Measurements from ENCODE around the gene ELMOD1.
"Not testable (repeated sequence)": the region's sequence is repeated elsewhere in the genome, so short reads cannot be mapped to it uniquely, and the experiment has no call there.

ELMOD1 gene

DNA sequence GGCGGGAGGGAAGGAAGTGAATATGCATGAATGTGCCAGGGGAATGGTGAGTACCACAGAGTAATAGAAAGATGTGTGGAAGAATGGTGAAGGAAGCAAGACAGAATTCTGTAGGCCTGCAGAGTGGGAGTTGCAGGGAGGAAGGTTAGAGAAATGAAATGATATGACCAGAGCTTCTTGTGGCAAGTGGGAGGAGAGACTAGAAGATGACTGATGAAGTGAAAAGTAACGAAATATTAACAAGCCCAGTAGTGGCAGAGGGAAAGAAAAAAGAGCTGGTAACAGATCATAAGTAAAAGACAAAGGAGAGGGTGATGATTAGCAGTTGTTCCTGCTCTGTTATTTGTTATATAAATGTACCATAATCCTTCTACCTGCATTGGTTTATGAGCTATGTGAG is 24.4 kb upstream of the ELMOD1 start:
- no peak for DNase-seq (ENCODE audit: low read depth, low spot score)
- H3K4me3 ChIP-seq (ENCODE audit: low read depth, low read length): no peak overlapping the region
- TF ChIP-seq, protein P1, sequence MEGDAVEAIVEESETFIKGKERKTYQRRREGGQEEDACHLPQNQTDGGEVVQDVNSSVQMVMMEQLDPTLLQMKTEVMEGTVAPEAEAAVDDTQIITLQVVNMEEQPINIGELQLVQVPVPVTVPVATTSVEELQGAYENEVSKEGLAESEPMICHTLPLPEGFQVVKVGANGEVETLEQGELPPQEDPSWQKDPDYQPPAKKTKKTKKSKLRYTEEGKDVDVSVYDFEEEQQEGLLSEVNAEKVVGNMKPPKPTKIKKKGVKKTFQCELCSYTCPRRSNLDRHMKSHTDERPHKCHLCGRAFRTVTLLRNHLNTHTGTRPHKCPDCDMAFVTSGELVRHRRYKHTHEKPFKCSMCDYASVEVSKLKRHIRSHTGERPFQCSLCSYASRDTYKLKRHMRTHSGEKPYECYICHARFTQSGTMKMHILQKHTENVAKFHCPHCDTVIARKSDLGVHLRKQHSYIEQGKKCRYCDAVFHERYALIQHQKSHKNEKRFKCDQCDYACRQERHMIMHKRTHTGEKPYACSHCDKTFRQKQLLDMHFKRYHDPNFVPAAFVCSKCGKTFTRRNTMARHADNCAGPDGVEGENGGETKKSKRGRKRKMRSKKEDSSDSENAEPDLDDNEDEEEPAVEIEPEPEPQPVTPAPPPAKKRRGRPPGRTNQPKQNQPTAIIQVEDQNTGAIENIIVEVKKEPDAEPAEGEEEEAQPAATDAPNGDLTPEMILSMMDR (IDR thresholded peaks at IDR 0.05; ENCODE audit: insufficient read depth, low read length, missing control alignments): no peak
- ChIA-PET CTCF (interaction anchor here (1.5 to 25.5 kb wide), 7 partner anchors 8 to 332 kb away, joined by 6 to 485 read pairs (median 11); no protein-coding TSS in a partner anchor), POLR2A (no interaction called here)

DNA sequence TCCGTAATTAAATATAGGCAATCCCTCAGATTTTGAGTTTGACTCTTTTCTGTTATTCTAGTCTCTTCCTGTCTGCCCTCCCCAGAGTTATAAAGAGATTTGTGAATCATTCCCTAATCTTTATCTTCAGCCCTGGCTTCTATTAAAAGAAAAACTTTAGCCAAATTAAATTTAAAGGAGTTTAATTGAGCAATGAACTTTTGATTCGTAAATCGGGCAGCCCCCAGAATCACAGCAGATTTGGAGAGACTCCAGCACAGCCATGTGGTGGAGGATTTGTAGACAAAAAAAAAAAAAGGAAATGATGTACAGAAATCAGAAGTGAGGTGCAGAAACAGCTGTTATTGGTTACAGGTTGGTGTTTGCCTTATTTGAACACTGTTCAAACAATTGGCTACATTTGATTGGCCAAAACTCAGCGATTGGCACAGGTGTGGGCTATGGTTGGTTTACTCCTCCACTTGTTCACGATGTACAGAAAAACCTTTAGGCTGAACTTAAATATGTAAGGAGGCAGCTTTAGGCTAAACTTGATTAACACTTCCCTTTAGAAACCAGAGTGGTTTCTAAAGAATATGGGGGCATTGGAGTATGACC is 23.1 kb upstream of the ELMOD1 start:
- TF ChIP-seq, protein P1 (IDR thresholded peaks at IDR 0.05; ENCODE audit: insufficient read depth, low read length, missing control alignments): no peak
- H3K4me3 ChIP-seq (ENCODE audit: low read depth, low read length): no peak overlapping the region
- CTCF ChIA-PET: interaction anchor here (1.5 to 25.5 kb wide), 6 partner anchors 6 to 330 kb away, joined by 6 to 485 read pairs (median 44); no protein-coding TSS in a partner anchor
- POLR2A ChIA-PET: no interaction called here
- DNase-seq (ENCODE audit: low read depth, low spot score): no peak

DNA sequence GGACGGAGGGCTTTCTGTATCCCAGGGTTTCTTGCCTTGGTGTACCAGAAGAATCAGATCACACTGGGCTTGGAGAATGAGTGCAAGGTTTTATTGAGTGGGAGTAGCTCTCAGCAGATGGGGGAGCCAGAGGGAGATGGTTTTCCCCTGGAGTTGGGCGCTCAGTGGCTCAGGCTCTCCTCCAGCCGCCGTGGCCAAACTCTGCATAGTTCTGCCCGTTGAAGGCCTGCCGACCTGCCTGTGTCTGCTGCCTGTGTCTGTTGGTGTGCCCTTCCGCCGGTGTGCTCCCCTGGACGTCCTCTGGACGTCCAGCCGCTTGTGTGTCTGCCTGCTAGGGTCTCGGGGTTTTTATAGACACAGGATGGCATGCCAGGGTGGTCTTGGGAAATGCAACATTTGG is 20.9 kb upstream of the ELMOD1 start:
- no peak overlapping the region for H3K4me3 ChIP-seq (ENCODE audit: low read depth, low read length)
- ChIA-PET POLR2A (no interaction called here), CTCF (interaction anchor here (25.5 kb wide), 1 partner anchor 116 kb away, joined by 485 read pairs; no protein-coding TSS in a partner anchor)
- no peak for DNase-seq (ENCODE audit: low read depth, low spot score)
- TF ChIP-seq, protein P1 (IDR thresholded peaks at IDR 0.05; ENCODE audit: insufficient read depth, low read length, missing control alignments): no peak

DNA sequence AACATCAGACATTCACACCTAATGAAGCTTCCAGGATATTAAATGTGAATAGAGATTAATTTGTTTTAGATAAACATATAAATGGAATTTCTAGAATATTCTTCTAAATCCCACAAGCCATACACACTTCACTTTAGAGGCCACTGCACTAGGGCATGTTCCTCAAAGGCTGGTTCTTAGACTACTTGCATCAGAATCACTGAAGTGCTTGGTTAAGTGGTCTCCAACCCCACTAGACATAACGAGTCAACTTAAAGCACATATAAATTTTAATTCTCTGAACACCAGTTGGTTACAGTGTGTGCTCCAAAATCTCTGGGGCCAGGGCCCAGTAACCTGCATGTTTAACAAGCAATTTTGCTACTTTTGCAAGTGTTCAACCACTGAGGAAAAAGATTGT is 17.5 kb upstream of the ELMOD1 start:
- no peak overlapping the region for H3K4me3 ChIP-seq (ENCODE audit: low read depth, low read length)
- ChIA-PET POLR2A (no interaction called here), CTCF (interaction anchor here (1.0 to 25.5 kb wide), 5 partner anchors 8 to 197 kb away, joined by 3 to 485 read pairs (median 70); partner anchors contain the start of gene ALKBH8)
- TF ChIP-seq, protein P1 (IDR thresholded peaks at IDR 0.05; ENCODE audit: insufficient read depth, low read length, missing control alignments): no peak
- DNase-seq (ENCODE audit: low read depth, low spot score): no peak

DNA sequence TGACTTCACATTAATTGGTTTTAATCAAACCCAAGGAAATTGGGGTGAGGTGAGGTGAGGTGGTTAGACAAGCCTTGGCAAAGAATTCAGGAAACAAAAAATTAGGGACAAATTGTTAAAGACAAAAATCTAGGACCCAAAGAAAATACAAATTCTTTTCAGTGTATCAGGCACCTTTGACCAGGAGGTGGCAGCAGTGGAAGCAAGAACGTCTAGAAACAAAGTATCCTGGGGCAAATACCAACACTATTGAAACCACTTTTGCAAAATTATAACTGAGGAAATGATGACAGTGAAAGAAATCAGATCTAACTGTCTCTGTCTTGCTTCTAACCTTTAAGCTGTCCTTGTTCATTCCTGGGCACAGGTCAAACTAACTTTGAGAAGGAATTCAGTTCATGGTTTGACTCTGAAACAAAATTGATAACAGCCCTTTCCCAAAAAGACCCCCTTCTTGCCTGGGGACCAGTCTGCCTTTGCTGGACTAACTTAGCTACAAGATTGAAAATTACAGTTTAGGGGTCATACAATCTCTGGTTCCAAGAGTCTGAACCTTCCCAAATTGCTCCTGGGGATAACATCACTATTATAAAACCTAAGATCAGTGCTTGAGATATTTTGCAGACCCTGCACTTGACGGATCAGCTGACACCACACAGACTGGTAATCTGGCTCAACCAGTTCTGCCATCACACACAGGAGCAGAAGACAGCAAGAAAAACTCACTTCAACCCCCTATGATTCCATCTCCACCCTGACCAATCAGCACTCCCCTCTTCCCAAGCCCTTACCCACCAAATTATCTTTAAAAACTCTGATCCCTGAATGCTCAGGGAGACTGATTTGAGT is 14.2 kb upstream of the ELMOD1 start:
- POLR2A ChIA-PET; DNase-seq (ENCODE audit: low read depth, low spot score); H3K4me3 ChIP-seq (ENCODE audit: low read depth, low read length): not testable (repeated sequence)
- TF ChIP-seq, protein P1 (IDR thresholded peaks at IDR 0.05; ENCODE audit: insufficient read depth, low read length, missing control alignments): peak; percentile 63
- CTCF ChIA-PET: interaction anchor here (0.6 to 25.5 kb wide), 28 partner anchors 8 to 322 kb away, joined by 3 to 485 read pairs (median 4); partner anchors contain the start of genes ALKBH8 and ELMOD1

DNA sequence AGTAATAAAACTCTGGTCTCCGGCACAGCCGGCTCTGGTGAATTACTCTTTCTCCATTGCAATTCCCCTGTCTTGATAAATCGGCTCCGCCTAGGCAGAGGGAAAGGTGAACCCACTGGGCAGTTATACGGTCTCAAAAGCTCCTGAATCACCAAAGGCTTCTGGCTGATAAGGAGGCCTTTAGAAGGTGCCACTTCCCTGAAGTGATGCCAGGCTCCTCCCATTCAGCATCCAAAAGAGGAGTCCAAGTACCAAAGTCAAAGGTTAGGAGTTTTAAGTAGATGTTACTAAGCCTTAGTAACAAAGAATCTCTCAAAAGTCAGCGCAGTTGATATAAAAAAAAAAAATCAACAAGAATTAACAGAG is 13.6 kb upstream of the ELMOD1 start:
- CTCF ChIA-PET: interaction anchor here (0.8 to 25.5 kb wide), 17 partner anchors 8 to 321 kb away, joined by 3 to 485 read pairs (median 5); partner anchors contain the start of genes ALKBH8 and ELMOD1
- POLR2A ChIA-PET: no interaction called here
- TF ChIP-seq, protein P1 (IDR thresholded peaks at IDR 0.05; ENCODE audit: insufficient read depth, low read length, missing control alignments): no peak
- DNase-seq (ENCODE audit: low read depth, low spot score): no peak
- no peak overlapping the region for H3K4me3 ChIP-seq (ENCODE audit: low read depth, low read length)

DNA sequence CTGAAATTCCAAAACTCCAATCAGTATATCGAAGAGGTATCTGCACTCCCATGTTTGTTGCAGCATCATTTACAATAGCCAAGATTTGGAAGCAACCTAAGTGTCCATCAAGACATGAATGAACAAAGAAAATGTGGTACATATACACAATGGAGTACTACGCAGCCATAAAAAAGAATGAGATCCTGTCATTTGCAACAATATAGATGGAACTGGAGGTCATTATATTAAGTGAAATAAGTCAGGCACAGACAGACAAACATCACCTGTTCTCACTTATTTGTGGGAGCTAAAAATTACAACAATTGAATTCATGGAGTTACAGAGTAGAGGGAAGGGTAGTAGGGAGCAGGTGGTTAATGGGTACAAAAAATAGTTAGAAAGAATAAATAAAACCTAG is 11.8 kb upstream of the ELMOD1 start:
- H3K4me3 ChIP-seq (ENCODE audit: low read depth, low read length); POLR2A ChIA-PET; DNase-seq (ENCODE audit: low read depth, low spot score): not testable (repeated sequence)
- CTCF ChIA-PET: interaction anchor here (1.1 to 25.5 kb wide), 3 partner anchors 30 to 192 kb away, joined by 3 to 485 read pairs (median 3); no protein-coding TSS in a partner anchor
